ENCODE data around the gene TRAF3. TPM values are rescaled to one million over a fixed set of nuclear protein-coding genes. Genes with fewer than 3 reads are reported as not detected.

TRAF3 gene
- total RNA-seq, 1 donor from 2014 or later = 19.7 TPM

DNA sequence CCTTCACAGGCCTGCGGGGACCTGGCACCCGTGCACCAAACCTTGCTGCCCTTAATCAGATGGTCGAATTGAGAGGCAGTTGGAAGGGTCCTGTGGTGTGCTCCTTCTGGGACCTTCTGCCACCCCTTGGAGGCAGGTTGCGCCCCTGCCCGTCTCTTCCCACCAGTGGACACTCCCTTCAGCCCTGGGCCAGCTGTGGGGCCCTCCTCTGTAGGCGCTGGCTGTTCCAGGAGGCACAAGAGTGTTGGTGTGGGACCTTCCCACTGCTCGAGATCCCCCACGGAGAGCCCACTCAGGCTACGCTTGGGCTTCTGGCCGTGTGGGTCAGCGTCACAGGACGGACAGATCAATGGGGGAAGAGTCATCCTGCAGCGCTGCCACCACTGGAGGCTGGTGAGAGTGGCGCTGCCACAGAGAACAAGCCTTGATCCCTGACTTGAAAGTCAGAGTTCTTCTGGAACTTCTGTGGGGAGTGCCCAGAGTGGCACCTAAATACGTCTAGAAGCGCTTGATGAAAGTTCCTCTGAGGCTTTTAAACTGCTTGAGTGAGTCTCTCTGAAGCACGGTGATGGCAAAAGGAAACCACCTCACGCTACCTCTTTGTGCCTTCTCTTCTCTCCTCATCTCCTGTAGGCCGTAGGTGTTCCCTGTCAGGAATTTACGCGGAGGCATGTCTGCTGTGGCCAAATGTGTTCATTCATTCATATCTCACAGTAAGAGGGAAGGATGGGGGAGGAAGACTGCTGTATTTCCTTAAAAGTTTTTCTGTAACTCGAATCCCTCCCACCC lies 48.3 kb downstream of the TRAF3 start:
- H3K4me3 ChIP-seq = no peak overlapping the region
- no peaks in the 10 kb centered on the region for H3K27me3 ChIP-seq (ENCODE audit: low read depth)
- intact Hi-C loops (cut with DNase I) = no loop called here
- DNase-seq (no peak), ATAC-seq (no peak)
- H3K4me1 ChIP-seq = no peaks in the 10 kb centered on the region
- H3K9me3 ChIP-seq = no peaks in the 10 kb centered on the region
- TF ChIP-seq, protein P1, sequence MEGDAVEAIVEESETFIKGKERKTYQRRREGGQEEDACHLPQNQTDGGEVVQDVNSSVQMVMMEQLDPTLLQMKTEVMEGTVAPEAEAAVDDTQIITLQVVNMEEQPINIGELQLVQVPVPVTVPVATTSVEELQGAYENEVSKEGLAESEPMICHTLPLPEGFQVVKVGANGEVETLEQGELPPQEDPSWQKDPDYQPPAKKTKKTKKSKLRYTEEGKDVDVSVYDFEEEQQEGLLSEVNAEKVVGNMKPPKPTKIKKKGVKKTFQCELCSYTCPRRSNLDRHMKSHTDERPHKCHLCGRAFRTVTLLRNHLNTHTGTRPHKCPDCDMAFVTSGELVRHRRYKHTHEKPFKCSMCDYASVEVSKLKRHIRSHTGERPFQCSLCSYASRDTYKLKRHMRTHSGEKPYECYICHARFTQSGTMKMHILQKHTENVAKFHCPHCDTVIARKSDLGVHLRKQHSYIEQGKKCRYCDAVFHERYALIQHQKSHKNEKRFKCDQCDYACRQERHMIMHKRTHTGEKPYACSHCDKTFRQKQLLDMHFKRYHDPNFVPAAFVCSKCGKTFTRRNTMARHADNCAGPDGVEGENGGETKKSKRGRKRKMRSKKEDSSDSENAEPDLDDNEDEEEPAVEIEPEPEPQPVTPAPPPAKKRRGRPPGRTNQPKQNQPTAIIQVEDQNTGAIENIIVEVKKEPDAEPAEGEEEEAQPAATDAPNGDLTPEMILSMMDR (IDR thresholded peaks at IDR 0.05) = no peak
- no peaks in the 10 kb centered on the region for H3K36me3 ChIP-seq
- H3K27ac ChIP-seq = no peak overlapping the region

DNA sequence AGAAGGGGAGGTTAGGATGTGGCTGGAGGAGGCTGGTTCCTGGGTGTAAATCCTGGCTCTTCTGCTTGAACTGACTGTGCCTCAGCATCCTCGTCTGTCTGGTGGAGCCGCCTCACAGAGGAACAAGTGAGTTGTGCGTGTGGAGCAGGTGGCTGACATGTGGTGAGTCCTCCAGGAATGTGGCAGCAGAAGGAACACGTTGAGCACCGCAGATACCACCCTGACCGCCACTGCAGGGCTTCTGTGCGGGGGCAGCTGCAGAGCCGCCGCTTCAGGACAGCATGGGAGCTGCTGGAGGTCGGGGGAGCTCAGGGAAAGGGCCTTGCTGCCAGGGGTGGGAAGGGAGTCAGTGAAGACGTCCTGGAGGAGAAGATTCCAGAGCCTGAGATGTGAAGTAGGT lies 48.9 kb downstream of the TRAF3 start:
- no peaks in the 10 kb centered on the region for H3K36me3 ChIP-seq
- H3K27me3 ChIP-seq (ENCODE audit: low read depth) = no peaks in the 10 kb centered on the region
- H3K4me3 ChIP-seq = no peak overlapping the region
- TF ChIP-seq, protein P1 (IDR thresholded peaks at IDR 0.05) = no peak
- no peaks in the 10 kb centered on the region for H3K9me3 ChIP-seq
- H3K4me1 ChIP-seq = no peaks in the 10 kb centered on the region
- DNase-seq (no peak), ATAC-seq (no peak)
- no peak overlapping the region for H3K27ac ChIP-seq
- intact Hi-C loops (cut with DNase I) = no loop called here

DNA sequence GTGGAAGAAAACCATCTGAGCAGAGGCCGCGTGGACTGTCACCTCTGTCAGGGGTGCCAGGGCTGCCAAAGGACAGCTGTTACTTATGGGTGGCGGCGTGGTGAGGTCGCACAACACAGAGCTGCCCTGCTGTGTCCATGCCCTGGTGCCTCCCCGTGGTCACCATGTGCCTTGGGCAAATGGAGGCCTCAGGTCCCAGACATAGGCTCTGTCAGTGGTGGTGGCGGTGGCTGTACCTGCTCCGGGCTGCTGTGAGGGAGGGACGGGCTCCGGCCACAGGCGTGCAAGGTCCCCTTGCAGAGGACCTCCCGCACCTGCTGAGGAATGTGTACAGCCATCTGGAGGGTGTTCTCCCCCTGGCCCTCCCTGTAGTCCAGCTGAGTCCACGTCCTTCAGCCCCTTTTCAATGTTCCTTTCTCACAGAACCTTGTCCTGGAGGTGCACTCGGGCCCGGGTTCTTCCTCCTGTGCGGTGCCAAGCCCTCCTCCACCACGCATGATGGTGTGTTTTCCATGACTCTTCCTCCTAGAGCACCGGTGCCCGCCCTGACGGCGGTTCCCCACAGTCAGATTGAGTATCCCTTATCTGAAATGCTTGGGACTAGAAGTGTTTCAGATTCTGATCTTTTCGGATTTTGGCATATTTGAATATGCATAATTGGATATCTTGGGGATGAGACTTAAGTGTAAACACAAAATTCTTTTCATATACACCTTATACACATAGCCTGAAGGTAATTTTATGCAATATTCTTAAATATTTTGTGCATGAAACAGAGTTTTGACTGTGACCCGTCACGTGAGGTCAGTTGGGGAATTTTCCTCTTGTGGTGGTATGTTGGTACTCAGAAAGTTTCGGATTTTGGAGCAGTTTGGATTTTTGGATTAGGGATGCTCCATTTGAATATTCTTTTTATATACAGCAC lies 49.8 kb downstream of the TRAF3 start:
- intact Hi-C loops (cut with DNase I) = no loop called here
- DNase-seq = no peak

DNA sequence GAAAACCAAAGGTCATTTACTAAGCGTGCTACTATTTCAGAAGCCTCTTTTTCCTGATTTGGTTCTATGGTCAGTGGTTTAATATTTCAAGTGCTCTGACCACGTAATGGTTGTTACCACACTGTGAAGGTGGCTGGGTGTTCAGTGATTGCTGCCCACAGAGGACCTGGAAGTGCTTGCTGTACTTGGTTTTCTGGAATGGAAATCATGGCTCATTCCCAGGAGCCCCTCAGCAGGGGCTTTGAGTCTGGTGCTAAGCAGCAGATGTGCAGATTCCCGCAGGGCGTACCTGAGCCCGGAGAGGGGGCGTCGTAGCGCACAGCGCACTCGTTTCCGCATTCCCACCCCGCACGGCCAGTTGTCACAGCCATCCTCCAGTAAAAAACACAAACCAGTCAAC lies 50.5 kb downstream of the TRAF3 start:
- intact Hi-C loops (cut with DNase I) = no loop called here
- peak overlapping the region; percentile 17 for H3K4me3 ChIP-seq

More for the DNA sequence above, 49.8 kb downstream of the TRAF3 start:
- H3K4me1 ChIP-seq = no peaks in the 10 kb centered on the region
- no peak overlapping the region for H3K4me3 ChIP-seq
- no peaks in the 10 kb centered on the region for H3K9me3 ChIP-seq
- no peaks in the 10 kb centered on the region for H3K36me3 ChIP-seq
- no peaks in the 10 kb centered on the region for H3K27me3 ChIP-seq (ENCODE audit: low read depth)
- no peak overlapping the region for H3K27ac ChIP-seq
- TF ChIP-seq, protein P1 (IDR thresholded peaks at IDR 0.05) = no peak
- ATAC-seq = peak in 1 of 2 donors; percentile 34

DNA sequence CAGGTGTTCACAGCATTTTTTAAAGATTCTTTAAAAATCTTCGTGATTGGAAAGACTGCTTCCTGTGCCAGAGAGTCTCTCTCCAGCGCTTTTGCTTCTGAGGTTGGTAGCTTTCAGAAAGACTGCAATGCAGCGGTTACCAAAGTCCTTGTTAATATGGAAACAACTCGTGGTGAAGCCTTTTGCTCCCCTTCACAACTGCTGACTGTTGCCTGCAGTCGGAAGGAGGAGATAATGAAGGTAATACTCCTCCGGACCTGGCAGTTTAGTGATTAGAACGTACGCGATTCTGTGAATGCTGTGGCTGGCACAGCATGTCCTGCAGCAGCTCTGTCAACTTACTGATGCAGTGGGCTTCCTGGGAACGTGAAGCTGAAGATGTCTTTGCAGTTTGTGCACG lies 50.9 kb downstream of the TRAF3 start:
- Histone ChIP-seq H3K27me3 (ENCODE audit: low read depth) (no peaks in the 10 kb centered on the region), H3K27ac (no peak overlapping the region), H3K4me1 (no peaks in the 10 kb centered on the region), H3K9me3 (no peaks in the 10 kb centered on the region), H3K36me3 (no peaks in the 10 kb centered on the region), H3K4me3 (peak overlapping the region; percentile 17)
- DNase-seq (no peak), ATAC-seq (no peak)
- intact Hi-C loops (cut with DNase I) = no loop called here
- TF ChIP-seq, protein P1 (IDR thresholded peaks at IDR 0.05) = no peak

More for the DNA sequence above, 50.5 kb downstream of the TRAF3 start:
- TF ChIP-seq, protein P1 (IDR thresholded peaks at IDR 0.05) = no peak
- DNase-seq = no peak
- peak; percentile 17 to 58 for ATAC-seq
- no peaks in the 10 kb centered on the region for H3K4me1 ChIP-seq
- H3K36me3 ChIP-seq = no peaks in the 10 kb centered on the region
- H3K9me3 ChIP-seq = no peaks in the 10 kb centered on the region
- H3K27me3 ChIP-seq (ENCODE audit: low read depth) = no peaks in the 10 kb centered on the region
- no peak overlapping the region for H3K27ac ChIP-seq

All from lower lobe of right lung (tissue), 2 donors.